Hematopoietic multipotent progenitor cell treated with erythropoietin and hydrocortisone succinate and interleukin-3 and kit ligand, for 17 days (in vitro differentiated cells): ENCODE measurements around the gene CREB3L2.
"Not testable (repeated sequence)": the region's sequence is repeated elsewhere in the genome, so short reads cannot be mapped to it uniquely, and the experiment has no call there.

ENCODE experiments used
- DNase-seq: peaks from one replicate; pipeline ENCODE4 v3.0.0-alpha.2; 2015; ENCODE audit warnings: low spot score

CREB3L2 gene

DNA sequence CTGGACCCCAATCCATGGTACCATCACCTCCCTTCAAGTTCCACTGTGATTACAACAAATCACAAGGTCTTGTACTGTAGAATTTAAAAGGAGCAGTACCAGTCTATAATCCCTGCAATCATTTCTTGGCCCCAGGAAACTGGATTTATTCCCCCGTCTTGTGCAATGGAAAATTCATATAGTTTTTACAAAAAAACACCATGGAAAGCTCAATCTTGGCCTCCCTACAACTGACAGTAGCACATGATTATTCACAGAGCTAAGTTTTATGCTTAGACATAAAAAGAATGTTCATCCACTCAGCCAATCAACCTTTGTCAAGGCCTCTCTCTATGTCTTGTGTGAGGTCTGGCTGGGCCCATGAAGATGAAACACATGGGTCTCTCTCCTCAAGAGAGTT is 165.3 kb downstream of the CREB3L2 start:
- DNase-seq, result no peak

DNA sequence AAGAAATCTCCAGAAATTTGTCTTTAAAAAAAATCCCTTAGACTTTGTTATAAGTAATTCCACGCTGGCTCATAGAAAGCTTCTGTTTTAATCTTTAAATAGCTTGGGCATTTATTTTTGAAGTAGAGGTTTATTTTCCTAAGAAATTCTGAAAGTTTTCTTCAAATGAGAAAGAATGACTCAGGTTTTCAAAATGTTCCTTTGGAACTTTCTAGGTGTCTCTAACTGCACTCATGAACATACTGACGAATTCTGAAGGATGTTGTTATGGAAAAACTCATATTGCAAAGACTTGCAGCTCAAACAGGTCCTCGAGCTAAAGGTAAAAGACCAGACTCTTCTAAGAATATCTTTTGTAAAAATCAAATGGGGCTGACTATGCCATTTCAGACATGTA is 165.8 kb downstream of the CREB3L2 start:
- DNase-seq, result no peak

DNA sequence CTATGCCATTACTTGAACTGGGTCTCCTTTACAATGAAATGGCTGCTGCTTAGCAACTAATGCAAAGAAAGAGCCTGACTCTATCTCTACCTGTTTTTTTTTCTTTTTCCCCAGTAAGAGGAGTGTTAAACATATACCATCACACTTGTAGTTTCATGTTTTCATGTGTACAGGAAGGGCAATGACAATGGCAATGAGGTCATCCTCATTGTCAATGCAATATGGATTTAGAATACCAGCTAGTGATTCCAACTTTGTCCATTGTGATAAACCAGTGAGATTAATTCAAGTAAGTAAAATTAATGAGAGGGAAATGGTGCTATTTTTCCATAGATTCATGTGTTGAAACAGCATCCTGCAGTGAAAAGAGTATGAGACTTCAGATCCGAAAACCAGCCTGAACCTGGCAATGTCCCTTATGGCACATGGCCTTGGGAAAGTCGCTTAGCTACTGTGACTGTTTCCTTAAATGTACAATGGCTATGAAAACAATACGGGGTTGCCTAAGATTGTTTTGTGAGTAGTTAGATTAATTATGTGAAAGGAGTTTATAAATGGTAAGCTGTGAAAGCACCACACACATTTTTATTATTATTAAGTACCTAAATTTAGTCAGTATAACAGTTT is 166.3 kb downstream of the CREB3L2 start:
- DNase-seq, result no peak

- no peak for DNase-seq
Measured at GRCh38 chr7:137834552-137834951, 167.3 kb downstream of the CREB3L2 start.

DNA sequence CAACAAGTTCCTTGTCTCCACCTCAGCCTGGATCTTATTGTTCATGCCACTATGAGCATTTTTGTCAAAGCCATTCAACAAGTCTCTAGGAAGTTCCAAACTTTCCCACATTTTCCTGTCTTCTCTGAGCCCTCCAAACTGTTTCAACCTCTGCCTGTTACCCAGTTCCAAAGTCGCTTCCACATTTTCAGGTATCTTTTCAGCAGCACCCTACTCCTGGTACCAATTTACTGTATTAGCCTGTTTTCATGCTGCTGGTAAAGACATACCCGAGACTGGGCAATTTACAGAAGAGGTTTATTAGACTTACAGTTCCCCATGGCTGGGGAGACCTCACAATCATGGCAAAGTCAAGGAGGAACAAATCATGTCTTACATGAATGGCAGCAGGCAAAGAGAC is 168.9 kb downstream of the CREB3L2 start:
- not testable (repeated sequence) for DNase-seq

DNA sequence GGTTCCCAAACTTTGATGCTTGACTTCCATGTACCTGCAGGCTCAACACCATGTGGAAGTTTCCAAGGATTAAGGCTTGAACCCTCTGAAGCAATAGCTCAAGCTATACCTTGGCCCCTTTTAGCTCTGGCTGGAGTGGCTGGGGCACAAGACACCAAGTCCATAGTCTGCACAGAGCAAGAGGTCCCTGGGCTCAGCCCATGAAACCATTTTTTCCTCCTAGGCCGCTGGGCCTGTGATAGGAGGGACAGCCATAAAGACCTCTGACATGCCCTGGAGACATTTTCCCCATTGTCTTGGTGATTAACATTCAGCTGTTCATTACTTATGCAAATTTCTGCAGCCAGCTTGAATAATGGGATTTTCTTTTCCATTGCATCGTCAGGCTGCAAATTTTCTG is 169.5 kb downstream of the CREB3L2 start:
- no peak for DNase-seq

GRCh38 chr7:137831555-137831954 is 170.3 kb downstream of the CREB3L2 start:
- DNase-seq, result not testable (repeated sequence)

DNA sequence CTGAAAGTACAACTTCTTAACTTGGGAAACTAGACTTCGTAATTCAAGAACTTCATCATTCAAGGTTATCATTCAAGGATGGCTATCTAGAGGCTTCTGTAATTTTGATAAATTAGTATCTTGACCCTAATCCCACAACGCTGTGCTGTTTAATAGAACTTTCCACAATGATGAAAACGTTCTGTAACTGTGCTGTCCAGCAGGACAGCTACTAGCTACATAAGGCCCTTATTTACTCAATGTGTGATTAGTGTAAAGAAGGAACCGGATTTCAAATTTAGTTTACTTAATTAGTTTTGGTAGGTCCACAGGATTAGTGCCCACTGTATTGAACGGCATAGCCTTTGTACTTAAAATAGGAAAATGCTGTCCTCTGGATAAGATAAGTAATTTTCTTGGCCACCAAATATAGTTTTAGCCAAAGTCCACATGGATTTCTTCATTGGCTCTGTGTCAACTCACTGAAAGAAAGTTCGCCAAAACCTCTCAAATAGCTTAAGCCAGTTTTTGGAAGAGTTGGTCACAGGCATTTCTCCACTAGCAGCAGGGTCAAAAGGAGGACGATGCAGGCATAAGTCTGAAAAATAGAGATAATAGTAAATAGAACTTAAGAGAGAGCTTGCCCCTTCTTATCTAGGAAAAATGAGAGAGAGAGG is 172.4 kb downstream of the CREB3L2 start:
- DNase-seq, result no peak

- DNase-seq, result no peak
Measured at GRCh38 chr7:137828456-137828855, 173.4 kb downstream of the CREB3L2 start.

- DNase-seq, result no peak
Measured at GRCh38 chr7:137825489-137825888, 176.4 kb downstream of the CREB3L2 start.
